ENCODE measurements around the gene PTCH1.

Gene PTCH1

GRCh38 chr9:95516734-95517558 is at the start of gene PTCH1:
PTCH1 (minus strand) TSS chr9:95516971.
- TF ChIP-seq, protein P1, sequence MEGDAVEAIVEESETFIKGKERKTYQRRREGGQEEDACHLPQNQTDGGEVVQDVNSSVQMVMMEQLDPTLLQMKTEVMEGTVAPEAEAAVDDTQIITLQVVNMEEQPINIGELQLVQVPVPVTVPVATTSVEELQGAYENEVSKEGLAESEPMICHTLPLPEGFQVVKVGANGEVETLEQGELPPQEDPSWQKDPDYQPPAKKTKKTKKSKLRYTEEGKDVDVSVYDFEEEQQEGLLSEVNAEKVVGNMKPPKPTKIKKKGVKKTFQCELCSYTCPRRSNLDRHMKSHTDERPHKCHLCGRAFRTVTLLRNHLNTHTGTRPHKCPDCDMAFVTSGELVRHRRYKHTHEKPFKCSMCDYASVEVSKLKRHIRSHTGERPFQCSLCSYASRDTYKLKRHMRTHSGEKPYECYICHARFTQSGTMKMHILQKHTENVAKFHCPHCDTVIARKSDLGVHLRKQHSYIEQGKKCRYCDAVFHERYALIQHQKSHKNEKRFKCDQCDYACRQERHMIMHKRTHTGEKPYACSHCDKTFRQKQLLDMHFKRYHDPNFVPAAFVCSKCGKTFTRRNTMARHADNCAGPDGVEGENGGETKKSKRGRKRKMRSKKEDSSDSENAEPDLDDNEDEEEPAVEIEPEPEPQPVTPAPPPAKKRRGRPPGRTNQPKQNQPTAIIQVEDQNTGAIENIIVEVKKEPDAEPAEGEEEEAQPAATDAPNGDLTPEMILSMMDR (IDR thresholded peaks at IDR 0.05; ENCODE audit: insufficient read depth, missing control alignments) = no peak
- DNase-seq (ENCODE audit: insufficient read length, low spot score) (peak; percentile 35), FAIRE-seq (no peak)

DNA sequence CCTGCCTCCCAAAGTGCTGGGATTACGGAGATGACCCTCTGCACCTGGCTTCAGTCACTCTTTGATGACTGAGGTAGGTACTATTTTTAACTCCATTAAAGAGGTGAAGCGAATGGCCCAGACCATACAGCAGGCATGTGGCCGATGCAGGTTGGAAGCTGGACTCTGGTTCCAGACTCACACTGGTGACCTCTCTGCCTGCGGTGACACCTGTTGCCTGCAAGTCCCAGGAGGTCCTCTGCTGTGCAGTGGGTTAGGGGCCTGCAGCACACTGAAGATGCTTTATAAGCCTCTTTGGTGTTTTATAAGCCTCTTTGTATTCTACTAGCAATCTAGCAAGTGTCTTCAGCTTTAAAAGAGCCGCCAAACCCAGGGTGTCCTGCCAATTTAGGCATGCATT is 49.2 kb upstream of the PTCH1 start:
- peak; percentile 56 for DNase-seq (ENCODE audit: insufficient read length, low spot score)
- TF ChIP-seq, protein P1 (IDR thresholded peaks at IDR 0.05; ENCODE audit: insufficient read depth, missing control alignments) = no peak
- no peak for FAIRE-seq

GRCh38 chr9:95561913-95562312 is 45.1 kb upstream of the PTCH1 start:
- no peak for FAIRE-seq
- TF ChIP-seq, protein P1 (IDR thresholded peaks at IDR 0.05; ENCODE audit: insufficient read depth, missing control alignments) = no peak
- DNase-seq (ENCODE audit: insufficient read length, low spot score) = no peak

- no peak for DNase-seq (ENCODE audit: insufficient read length, low spot score)
- FAIRE-seq = peak; percentile 77
- TF ChIP-seq, protein P1 (IDR thresholded peaks at IDR 0.05; ENCODE audit: insufficient read depth, missing control alignments) = no peak
These were observed 40.4 kb upstream of the PTCH1 start for GRCh38 chr9:95557142-95557541.

DNA sequence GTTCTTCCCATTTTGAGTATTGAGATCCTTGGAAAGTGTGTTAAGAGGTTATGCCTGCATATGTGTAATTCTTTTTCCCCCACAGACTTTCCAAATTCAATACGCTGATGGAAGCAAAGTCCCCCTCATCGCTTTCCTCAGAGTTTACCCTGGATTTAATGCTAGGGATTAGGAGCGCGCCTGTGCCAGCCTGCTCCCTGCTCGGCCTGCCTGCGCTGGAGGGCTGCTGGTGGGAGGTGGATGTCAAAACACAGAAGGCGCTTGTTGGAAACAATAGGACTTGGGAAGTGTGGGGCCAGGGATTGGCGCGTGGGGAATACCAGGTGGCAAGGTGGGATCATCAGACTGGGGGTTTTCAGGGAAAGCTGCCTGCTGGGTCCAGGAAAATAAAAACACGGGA is 39.8 kb upstream of the PTCH1 start:
- TF ChIP-seq, protein P1 (IDR thresholded peaks at IDR 0.05; ENCODE audit: insufficient read depth, missing control alignments) = no peak
- FAIRE-seq (no peak), DNase-seq (ENCODE audit: insufficient read length, low spot score) (no peak)

- DNase-seq (ENCODE audit: insufficient read length, low spot score) (no peak), FAIRE-seq (no peak)
- TF ChIP-seq, protein P1 (IDR thresholded peaks at IDR 0.05; ENCODE audit: insufficient read depth, missing control alignments) = no peak
These were observed 36.2 kb upstream of the PTCH1 start for GRCh38 chr9:95552814-95553546.

DNA sequence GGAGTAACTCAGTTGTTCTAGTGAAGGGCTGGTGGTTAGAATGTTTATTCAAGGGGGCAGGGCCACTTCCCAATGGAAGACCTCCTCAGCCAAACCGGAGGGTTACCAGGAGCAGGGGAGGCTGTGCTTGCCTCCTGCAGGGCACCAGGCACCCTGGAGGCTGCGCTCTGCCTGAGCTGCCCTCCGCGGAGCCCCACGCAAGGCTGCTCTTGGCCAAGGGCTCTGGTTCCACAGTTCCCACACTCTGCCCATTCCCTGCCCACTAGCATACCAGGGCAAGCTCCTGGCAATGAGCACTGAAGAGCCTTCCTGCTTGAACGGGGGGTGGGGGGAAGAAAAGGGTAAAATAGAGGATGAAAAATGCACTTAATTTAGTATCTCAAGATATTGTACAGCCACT is 35.5 kb upstream of the PTCH1 start:
- FAIRE-seq (no peak), DNase-seq (ENCODE audit: insufficient read length, low spot score) (no peak)
- TF ChIP-seq, protein P1 (IDR thresholded peaks at IDR 0.05; ENCODE audit: insufficient read depth, missing control alignments) = no peak
